ENCODE results near the gene KRTAP10-9. TPM values are rescaled to one million over a fixed set of nuclear protein-coding genes. Genes with fewer than 3 reads are reported as not detected.

Gene KRTAP10-9
- polyA plus RNA-seq, 4 donors, result not detected

GRCh38 chr21:44615911-44616590, 10.8 kb upstream of the KRTAP10-9 start:
- Histone ChIP-seq H3K27me3 (ENCODE audit: control insufficient read depth in 3 of 3, insufficient read depth in 3 of 3, low read length in 3 of 3) (peaks cover 0 to 2% (median 0%) of the 10 kb centered on the region in 3 donors), H3K27ac (ENCODE audit: low read depth in 1 of 3, low read length in 2 of 3) (no peak overlapping the region), H3K4me3 (ENCODE audit: low read depth in 1 of 3, low read length in 3 of 3) (no peak overlapping the region), H3K4me1 (ENCODE audit: control insufficient read depth in 3 of 3, insufficient read depth in 2 of 3, low read depth in 1 of 3, low read length in 2 of 3) (peaks cover 0 to 2% (median 0%) of the 10 kb centered on the region in 3 donors), H3K9me3 (ENCODE audit: control insufficient read depth in 2 of 2, insufficient read depth in 1 of 2, low read depth in 1 of 2, low read length in 1 of 2) (peaks cover 0 to 9% of the 10 kb centered on the region in 2 donors), H3K36me3 (ENCODE audit: control insufficient read depth in 3 of 3, insufficient read depth in 2 of 3, low read depth in 1 of 3, low read length in 3 of 3) (no peaks in the 10 kb centered on the region)
- FAIRE-seq, result no peak
- 74 to 82% (median 79%) methylated on average over 17 of the region's 17 CpGs for WGBS, 3 donors
- DNase-seq, result no peak

- Histone ChIP-seq H3K27ac (ENCODE audit: low read depth in 1 of 3, low read length in 2 of 3) (no peak overlapping the region), H3K27me3 (ENCODE audit: control insufficient read depth in 3 of 3, insufficient read depth in 3 of 3, low read length in 3 of 3) (peaks cover 0 to 2% (median 0%) of the 10 kb centered on the region in 3 donors), H3K4me1 (ENCODE audit: control insufficient read depth in 3 of 3, insufficient read depth in 2 of 3, low read depth in 1 of 3, low read length in 2 of 3) (peaks cover 0 to 2% (median 0%) of the 10 kb centered on the region in 3 donors), H3K4me3 (ENCODE audit: low read depth in 1 of 3, low read length in 3 of 3) (no peak overlapping the region), H3K9me3 (ENCODE audit: control insufficient read depth in 2 of 2, insufficient read depth in 1 of 2, low read depth in 1 of 2, low read length in 1 of 2) (peaks cover 0 to 4% of the 10 kb centered on the region in 2 donors), H3K36me3 (ENCODE audit: control insufficient read depth in 3 of 3, insufficient read depth in 2 of 3, low read depth in 1 of 3, low read length in 3 of 3) (no peaks in the 10 kb centered on the region)
- WGBS, 3 donors, result 81 to 83% (median 82%) methylated on average over 16 of the region's 16 CpGs
- DNase-seq (no peak), FAIRE-seq (no peak)
Measured at GRCh38 chr21:44616591-44616926, 10.3 kb upstream of the KRTAP10-9 start.

- no peaks in the 10 kb centered on the region for H3K9me3 ChIP-seq (ENCODE audit: control insufficient read depth in 2 of 2, insufficient read depth in 1 of 2, low read depth in 1 of 2, low read length in 1 of 2)
- DNase-seq (no peak), FAIRE-seq (no peak)
- H3K27me3 ChIP-seq (ENCODE audit: control insufficient read depth in 3 of 3, insufficient read depth in 3 of 3, low read length in 3 of 3), result peaks cover 0 to 2% (median 0%) of the 10 kb centered on the region in 3 donors
- no peaks in the 10 kb centered on the region for H3K36me3 ChIP-seq (ENCODE audit: control insufficient read depth in 3 of 3, insufficient read depth in 2 of 3, low read depth in 1 of 3, low read length in 3 of 3)
- H3K4me3 ChIP-seq (ENCODE audit: low read depth in 1 of 3, low read length in 3 of 3), result no peak overlapping the region
- 57 to 65% (median 64%) methylated on average over 8 of the region's 8 CpGs for WGBS, 3 donors
- peaks cover 0 to 2% (median 0%) of the 10 kb centered on the region in 3 donors for H3K4me1 ChIP-seq (ENCODE audit: control insufficient read depth in 3 of 3, insufficient read depth in 2 of 3, low read depth in 1 of 3, low read length in 2 of 3)
- no peak overlapping the region for H3K27ac ChIP-seq (ENCODE audit: low read depth in 1 of 3, low read length in 2 of 3)
Measured at GRCh38 chr21:44617071-44617501, 9.8 kb upstream of the KRTAP10-9 start.

GRCh38 chr21:44618504-44618903, 8.4 kb upstream of the KRTAP10-9 start:
- H3K27me3 ChIP-seq (ENCODE audit: control insufficient read depth in 3 of 3, insufficient read depth in 3 of 3, low read length in 3 of 3), result peaks cover 0 to 2% (median 0%) of the 10 kb centered on the region in 3 donors
- DNase-seq, result peak; percentile 6 to 48

GRCh38 chr21:44618909-44619308, 8.0 kb upstream of the KRTAP10-9 start:
- 51 to 57% (median 56%) methylated on average over 3 of the region's 3 CpGs for WGBS, 3 donors
- H3K27ac ChIP-seq (ENCODE audit: low read depth in 1 of 3, low read length in 2 of 3), result peak overlapping the region in 2 of 3 donors; percentile 45 to 77

More at GRCh38 chr21:44618504-44618903, 8.4 kb upstream of the KRTAP10-9 start:
- Histone ChIP-seq H3K4me3 (ENCODE audit: low read depth in 1 of 3, low read length in 3 of 3) (no peak overlapping the region), H3K36me3 (ENCODE audit: control insufficient read depth in 3 of 3, insufficient read depth in 2 of 3, low read depth in 1 of 3, low read length in 3 of 3) (no peaks in the 10 kb centered on the region), H3K27ac (ENCODE audit: low read depth in 1 of 3, low read length in 2 of 3) (peak overlapping the region in 1 of 3 donors; percentile 77), H3K9me3 (ENCODE audit: control insufficient read depth in 2 of 2, insufficient read depth in 1 of 2, low read depth in 1 of 2, low read length in 1 of 2) (peaks cover 0 to 5% of the 10 kb centered on the region in 2 donors), H3K4me1 (ENCODE audit: control insufficient read depth in 3 of 3, insufficient read depth in 2 of 3, low read depth in 1 of 3, low read length in 2 of 3) (peaks cover 0 to 2% (median 0%) of the 10 kb centered on the region in 3 donors)
- no peak for FAIRE-seq
- 21 to 30% (median 24%) methylated on average over 4 of the region's 4 CpGs for WGBS, 3 donors

GRCh38 chr21:44619886-44620285, 7.0 kb upstream of the KRTAP10-9 start:
- Histone ChIP-seq H3K4me1 (ENCODE audit: control insufficient read depth in 3 of 3, insufficient read depth in 2 of 3, low read depth in 1 of 3, low read length in 2 of 3) (peaks cover 0 to 2% (median 0%) of the 10 kb centered on the region in 3 donors), H3K4me3 (ENCODE audit: low read depth in 1 of 3, low read length in 3 of 3) (no peak overlapping the region), H3K36me3 (ENCODE audit: control insufficient read depth in 3 of 3, insufficient read depth in 2 of 3, low read depth in 1 of 3, low read length in 3 of 3) (no peaks in the 10 kb centered on the region), H3K27me3 (ENCODE audit: control insufficient read depth in 3 of 3, insufficient read depth in 3 of 3, low read length in 3 of 3) (peaks cover 0 to 2% (median 0%) of the 10 kb centered on the region in 3 donors), H3K27ac (ENCODE audit: low read depth in 1 of 3, low read length in 2 of 3) (no peak overlapping the region), H3K9me3 (ENCODE audit: control insufficient read depth in 2 of 2, insufficient read depth in 1 of 2, low read depth in 1 of 2, low read length in 1 of 2) (peaks cover 0 to 5% of the 10 kb centered on the region in 2 donors)
- FAIRE-seq (no peak), DNase-seq (no peak)
- 86 to 90% (median 88%) methylated on average over 6 of the region's 6 CpGs for WGBS, 3 donors

More at GRCh38 chr21:44618909-44619308, 8.0 kb upstream of the KRTAP10-9 start:
- Histone ChIP-seq H3K36me3 (ENCODE audit: control insufficient read depth in 3 of 3, insufficient read depth in 2 of 3, low read depth in 1 of 3, low read length in 3 of 3) (no peaks in the 10 kb centered on the region), H3K4me3 (ENCODE audit: low read depth in 1 of 3, low read length in 3 of 3) (no peak overlapping the region), H3K27me3 (ENCODE audit: control insufficient read depth in 3 of 3, insufficient read depth in 3 of 3, low read length in 3 of 3) (peaks cover 0 to 2% (median 0%) of the 10 kb centered on the region in 3 donors), H3K4me1 (ENCODE audit: control insufficient read depth in 3 of 3, insufficient read depth in 2 of 3, low read depth in 1 of 3, low read length in 2 of 3) (peaks cover 0 to 2% (median 0%) of the 10 kb centered on the region in 3 donors), H3K9me3 (ENCODE audit: control insufficient read depth in 2 of 2, insufficient read depth in 1 of 2, low read depth in 1 of 2, low read length in 1 of 2) (peaks cover 0 to 5% of the 10 kb centered on the region in 2 donors)
- DNase-seq, result peak in 1 of 2 donors; percentile 51
- FAIRE-seq, result no peak

GRCh38 chr21:44623575-44623974, 3.3 kb upstream of the KRTAP10-9 start:
- Histone ChIP-seq H3K4me1 (ENCODE audit: control insufficient read depth in 3 of 3, insufficient read depth in 2 of 3, low read depth in 1 of 3, low read length in 2 of 3) (no peaks in the 10 kb centered on the region), H3K4me3 (ENCODE audit: low read depth in 1 of 3, low read length in 3 of 3) (no peak overlapping the region), H3K9me3 (ENCODE audit: control insufficient read depth in 2 of 2, insufficient read depth in 1 of 2, low read depth in 1 of 2, low read length in 1 of 2) (peaks cover 0 to 5% of the 10 kb centered on the region in 2 donors), H3K27me3 (ENCODE audit: control insufficient read depth in 3 of 3, insufficient read depth in 3 of 3, low read length in 3 of 3) (no peaks in the 10 kb centered on the region), H3K27ac (ENCODE audit: low read depth in 1 of 3, low read length in 2 of 3) (no peak overlapping the region), H3K36me3 (ENCODE audit: control insufficient read depth in 3 of 3, insufficient read depth in 2 of 3, low read depth in 1 of 3, low read length in 3 of 3) (no peaks in the 10 kb centered on the region)
- DNase-seq, result no peak
- no peak for FAIRE-seq

GRCh38 chr21:44625756-44626155, 1.1 kb upstream of the KRTAP10-9 start:
- Histone ChIP-seq H3K9me3 (ENCODE audit: control insufficient read depth in 2 of 2, insufficient read depth in 1 of 2, low read depth in 1 of 2, low read length in 1 of 2) (peaks cover 0 to 12% of the 10 kb centered on the region in 2 donors), H3K36me3 (ENCODE audit: control insufficient read depth in 3 of 3, insufficient read depth in 2 of 3, low read depth in 1 of 3, low read length in 3 of 3) (no peaks in the 10 kb centered on the region), H3K27me3 (ENCODE audit: control insufficient read depth in 3 of 3, insufficient read depth in 3 of 3, low read length in 3 of 3) (no peaks in the 10 kb centered on the region), H3K4me3 (ENCODE audit: low read depth in 1 of 3, low read length in 3 of 3) (no peak overlapping the region), H3K27ac (ENCODE audit: low read depth in 1 of 3, low read length in 2 of 3) (no peak overlapping the region), H3K4me1 (ENCODE audit: control insufficient read depth in 3 of 3, insufficient read depth in 2 of 3, low read depth in 1 of 3, low read length in 2 of 3) (no peaks in the 10 kb centered on the region)
- WGBS, 3 donors, result 80 to 91% (median 84%) methylated on average over 7 of the region's 7 CpGs
- no peak for FAIRE-seq
- DNase-seq, result no peak
